CD4-positive, alpha-beta T cell treated with Interleukin-15 for 1 hour (primary cell): Measurements from ENCODE around the gene PRKX.
"Not testable (repeated sequence)": the region's sequence is repeated elsewhere in the genome, so short reads cannot be mapped to it uniquely, and the experiment has no call there.

ENCODE experiments used
- DNase-seq: peaks from one replicate; pipeline ENCODE4 v3.0.0-alpha.2; 2020

PRKX gene

DNA sequence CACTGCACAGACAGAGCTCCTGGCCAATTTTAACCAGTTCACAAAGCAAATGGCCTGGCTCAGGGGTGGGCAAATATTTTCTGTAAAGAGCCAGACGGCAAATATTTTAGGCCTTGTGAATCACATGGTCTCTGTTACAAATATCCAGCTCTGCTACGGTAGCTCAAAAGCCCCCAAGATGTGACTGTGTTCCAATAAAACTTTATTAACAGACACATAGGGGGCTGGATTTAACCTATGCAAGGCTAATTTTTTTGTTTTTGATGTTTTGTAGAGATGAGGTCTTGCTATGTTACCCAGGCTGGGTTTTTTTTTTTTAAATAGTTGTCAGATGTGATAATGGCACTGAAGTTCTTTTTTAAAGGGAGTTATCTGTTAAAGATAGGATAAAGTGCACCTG, 65.4 kb downstream of the PRKX start:
- DNase-seq: no peak

DNA sequence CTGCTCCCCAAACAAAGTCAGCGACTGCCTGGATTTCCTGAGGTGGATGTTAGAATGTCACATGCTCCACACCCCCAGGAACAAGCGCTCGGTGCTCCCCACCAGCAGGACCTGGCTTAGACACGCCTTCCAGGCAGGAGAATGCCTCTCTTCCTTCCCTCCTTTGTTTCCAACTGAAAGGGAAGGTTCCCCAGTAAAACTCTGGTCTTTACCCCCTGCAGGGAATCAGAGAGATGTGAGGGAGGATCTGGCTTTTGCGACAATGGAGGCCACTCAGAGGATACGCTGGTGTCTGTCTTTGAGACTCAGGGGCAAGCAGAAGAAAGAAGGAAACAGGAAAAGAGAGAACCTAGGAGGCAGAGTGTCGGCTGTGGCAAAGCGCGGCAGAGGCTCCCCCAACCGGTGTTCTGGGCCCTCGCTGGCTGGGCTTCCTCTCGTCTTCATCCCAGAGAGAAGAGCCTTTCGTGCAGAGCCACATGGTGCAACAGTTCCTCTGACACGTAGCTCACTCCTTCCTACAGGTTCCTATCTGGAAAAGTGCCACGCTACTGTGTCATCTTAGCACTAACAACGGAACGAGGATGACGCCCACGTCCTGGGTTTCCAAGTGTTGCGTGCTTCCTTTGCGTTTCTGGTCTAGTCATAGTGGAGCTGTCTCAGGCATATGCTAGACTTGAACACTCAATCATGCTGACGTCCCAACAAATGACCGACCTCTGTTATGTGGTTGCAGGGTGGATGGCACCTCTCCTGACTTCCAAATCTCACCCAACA, 73.4 kb downstream of the PRKX start:
- DNase-seq: not testable (repeated sequence)

- DNase-seq: no peak
Observed at GRCh38 chrX:3639236-3639635, 74.2 kb downstream of the PRKX start.

DNA sequence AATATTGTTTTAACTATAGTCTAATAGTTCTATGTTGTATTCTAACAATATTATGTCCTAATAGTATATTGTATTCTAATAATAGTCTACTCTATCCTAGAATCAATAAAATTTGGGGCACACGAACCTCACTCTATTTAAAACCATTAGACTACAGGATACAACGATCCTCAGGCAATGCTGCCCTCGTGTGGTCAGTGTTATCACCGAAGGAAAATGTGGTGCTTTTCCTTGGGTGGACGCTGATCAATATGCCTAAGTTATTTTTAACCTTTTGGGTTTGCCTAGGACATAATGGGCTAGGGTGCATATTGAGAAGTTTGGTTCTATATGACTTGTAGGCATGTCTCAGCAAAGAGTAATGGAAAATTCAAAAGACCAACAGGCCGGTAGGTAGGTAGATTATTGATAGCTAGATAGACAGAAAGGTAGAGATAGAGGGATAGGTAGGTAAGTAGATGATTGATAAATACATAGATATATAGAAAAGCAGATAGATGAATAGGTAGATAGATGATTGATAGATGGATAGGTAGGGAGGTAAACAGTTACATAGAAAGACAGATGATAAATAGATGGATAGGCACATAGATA, 75.1 kb downstream of the PRKX start:
- DNase-seq: peak; percentile 30

- no peak for DNase-seq
Observed at GRCh38 chrX:3636803-3637202, 76.6 kb downstream of the PRKX start.

DNA sequence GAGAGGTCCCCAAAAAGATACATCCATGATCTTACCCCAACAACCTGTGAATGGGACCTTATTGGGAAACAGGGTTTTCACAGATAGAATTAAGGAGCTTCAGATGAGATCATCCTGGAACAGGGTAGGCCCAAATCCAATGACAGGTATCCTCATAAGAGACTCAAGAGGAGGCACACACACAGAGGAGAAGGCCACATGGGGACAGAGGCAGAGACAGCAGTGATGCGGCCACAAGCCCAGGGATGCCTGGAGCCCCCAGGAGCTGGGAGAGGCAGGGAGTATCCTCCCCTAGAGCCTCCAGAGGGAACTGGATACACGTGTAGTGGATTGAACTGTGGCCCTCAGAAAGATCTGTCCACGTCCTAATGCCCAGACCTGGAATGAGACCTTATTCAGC, 82.3 kb downstream of the PRKX start:
- no peak for DNase-seq

- DNase-seq: no peak
Observed at GRCh38 chrX:3627594-3627993, 85.9 kb downstream of the PRKX start.

- no peak for DNase-seq
Observed at GRCh38 chrX:3621414-3621813, 92.0 kb downstream of the PRKX start.

DNA sequence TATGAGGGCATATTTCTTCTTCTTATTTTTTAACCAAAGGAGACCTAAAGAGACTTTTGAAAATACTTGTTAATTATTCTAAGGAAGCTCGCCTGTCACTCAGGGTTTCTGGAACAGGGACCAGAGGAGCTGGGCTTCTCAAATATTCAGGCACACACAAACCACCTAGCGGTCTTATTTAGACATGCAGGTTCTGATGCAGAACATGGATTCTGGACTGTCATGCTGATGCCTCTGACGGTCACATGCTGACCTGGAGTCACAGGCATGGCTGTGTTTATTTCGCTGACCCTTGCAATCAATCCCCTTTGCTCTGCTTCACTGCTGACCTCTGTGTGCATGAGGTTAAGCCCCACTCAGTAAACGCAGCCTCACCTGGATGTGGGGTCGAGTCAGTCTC, 101.7 kb downstream of the PRKX start:
- not testable (repeated sequence) for DNase-seq

GRCh38 chrX:3609810-3610209, 103.6 kb downstream of the PRKX start:
- no peak for DNase-seq

- DNase-seq: no peak
Observed at GRCh38 chrX:3603026-3603661, 110.3 kb downstream of the PRKX start.

DNA sequence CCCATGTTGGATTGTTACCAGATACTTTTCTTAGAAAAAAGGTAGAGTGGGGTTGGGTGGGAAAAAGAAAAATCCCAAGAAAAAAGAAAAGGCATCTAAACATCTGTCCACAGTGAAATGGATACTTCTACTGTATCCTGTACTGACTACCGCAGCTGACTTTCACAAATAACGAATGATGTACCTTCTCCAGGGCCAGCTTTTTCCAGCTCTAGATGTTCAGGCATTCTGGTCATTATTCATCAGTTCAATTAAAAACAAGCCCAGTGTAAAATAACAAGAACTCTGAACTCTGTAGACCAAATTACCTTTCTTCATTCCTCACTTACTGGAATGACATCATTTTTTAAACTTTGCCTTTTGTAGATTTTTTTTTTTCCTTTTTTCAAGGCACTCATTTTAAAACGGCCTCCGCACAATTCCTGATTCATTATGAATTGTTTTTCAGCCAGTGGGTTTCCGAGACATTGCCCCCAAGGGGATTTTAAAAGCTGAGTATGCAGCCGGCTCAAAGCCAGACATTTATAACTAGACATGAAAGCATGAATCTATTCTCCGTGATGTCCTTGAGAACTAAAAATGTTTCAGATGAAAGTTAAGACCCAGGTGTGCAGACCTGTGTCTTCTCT, 113.5 kb downstream of the PRKX start:
- no peak for DNase-seq

GRCh38 chrX:3598709-3599108, 114.7 kb downstream of the PRKX start:
- DNase-seq: no peak

DNA sequence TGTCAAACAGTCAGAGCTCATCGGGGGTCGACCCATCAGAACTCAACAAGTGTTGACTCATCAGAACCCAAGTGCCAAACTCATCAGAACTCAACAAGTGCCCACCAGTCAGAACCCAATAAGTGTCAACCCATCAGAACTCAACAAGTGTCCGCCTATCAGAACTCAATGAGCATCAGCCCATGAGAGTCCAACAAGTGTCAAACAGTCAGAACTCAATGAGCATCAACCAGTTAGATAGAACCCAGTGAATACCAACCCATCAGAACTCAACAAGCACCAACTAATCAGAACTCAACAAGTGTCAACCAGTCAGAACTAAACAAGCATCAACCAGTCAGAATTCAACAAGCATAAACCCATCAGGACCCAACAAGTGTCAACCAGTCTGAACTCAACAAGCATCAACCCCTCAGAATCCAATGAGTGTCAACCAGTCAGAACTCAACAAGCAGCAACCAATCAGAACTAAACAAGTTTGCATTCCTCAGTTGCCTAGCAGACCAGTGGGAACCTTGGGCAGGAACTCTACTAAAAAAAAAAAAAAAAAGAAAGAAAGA, 115.3 kb downstream of the PRKX start:
- DNase-seq: no peak

GRCh38 chrX:3592184-3592583, 121.3 kb downstream of the PRKX start:
- DNase-seq: no peak

DNA sequence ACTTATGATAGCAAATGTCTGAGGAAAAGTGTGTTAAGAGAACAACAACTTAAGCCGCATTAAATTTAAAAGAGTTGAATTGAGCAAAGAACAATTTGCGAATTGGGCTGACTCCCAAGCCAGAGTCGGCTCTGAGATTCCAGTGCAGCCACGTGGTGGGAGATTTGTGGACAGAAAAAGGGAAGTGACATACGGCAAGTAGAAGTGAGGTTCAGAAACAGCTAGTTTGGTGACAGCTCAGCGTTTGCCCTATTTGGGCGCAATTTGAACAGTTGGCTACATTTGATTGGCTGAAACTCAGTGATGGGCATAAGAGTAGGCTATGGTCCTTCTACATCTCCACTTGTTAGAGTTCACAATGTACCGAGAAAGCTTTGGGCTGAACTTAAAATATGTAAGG, 124.0 kb downstream of the PRKX start:
- no peak for DNase-seq

DNA sequence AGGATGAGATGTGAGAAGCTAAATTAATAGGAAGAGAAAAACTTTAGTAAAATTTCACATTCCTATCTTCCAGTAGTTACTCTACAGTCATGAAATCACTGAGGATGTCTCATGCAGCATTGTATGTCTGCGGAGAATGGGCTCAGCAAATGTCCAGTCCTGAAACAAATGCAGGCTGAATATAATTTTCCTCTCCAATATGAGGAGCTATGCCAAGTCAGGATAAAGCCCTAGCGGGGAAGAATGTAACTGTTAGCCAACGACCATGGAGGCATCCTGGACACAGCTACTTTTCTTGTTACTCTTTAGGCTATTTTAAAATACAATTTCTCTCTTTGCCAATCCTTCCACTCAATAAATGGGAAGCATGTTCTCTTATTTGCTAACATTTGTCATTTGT, 127.7 kb downstream of the PRKX start:
- no peak for DNase-seq

DNA sequence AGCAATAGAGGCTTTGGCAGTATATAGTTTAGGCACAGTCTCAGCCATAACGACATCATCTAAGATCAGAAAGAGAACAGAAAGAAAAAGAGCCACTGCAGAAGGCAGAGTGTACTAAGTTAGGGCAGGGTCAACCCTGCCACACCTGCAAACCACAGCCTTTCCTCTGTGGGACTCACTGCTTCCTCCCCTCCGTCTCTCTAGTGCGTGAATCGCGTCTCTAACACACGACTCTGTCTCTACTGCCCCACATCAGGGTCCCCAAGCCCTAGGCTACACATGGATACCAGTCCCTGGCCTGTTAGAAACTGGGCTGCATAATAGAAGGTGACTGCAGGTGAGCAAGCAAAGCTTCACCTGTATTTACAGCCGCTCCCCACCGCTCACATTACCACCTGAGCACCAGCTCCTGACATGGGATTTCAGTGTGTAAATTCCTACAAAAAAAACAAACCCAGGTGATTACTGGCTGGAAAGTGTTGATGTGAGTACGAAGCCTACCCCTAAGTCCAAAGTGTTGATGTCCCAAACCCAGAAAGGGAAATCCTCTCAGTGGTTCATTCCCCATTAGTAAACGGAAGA, 128.9 kb downstream of the PRKX start:
- DNase-seq: no peak

DNA sequence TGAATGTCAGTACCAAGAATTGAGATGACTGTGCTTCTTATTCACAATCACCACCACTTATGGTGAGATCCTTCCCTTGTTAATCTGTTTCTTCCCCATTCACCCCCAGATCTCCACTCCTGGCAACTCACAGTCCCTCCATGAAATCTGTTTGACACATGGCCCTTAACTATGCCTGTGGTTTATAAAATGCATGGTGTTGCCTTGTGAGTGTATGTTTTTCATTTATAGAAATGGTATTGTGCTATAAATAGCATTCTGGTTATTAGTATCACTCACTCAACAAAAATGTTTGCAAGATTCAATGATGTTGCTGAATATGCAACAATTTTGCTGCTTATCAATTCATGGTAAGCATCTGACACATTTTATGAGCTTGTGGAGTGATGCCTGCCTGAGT, 131.0 kb downstream of the PRKX start:
- DNase-seq: no peak

DNA sequence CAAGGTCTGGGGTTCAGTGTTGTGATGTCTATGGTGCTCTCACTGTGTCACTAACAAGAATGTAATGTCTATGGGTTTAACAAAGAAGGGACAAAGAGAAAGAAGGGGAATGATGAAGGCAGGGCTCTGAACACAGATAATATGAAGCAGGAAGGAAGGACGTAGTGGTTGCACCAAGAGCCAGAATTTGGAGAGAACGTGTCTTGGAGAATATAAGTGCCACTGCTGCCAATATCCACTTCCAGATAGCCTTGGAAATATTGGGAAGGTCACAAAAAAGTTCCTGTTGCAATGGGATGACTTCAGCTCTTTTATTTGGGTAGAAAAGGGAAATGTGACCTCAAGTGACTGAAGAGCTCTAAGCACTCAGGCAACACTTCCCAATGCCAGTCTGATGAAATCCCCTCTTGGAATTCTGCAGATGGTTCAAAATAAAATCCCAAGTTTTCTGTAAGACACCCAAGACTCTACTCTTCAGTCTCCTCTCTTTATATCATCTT, 131.8 kb downstream of the PRKX start:
- no peak for DNase-seq

- no peak for DNase-seq
Observed at GRCh38 chrX:3577551-3577950, 135.9 kb downstream of the PRKX start.

DNA sequence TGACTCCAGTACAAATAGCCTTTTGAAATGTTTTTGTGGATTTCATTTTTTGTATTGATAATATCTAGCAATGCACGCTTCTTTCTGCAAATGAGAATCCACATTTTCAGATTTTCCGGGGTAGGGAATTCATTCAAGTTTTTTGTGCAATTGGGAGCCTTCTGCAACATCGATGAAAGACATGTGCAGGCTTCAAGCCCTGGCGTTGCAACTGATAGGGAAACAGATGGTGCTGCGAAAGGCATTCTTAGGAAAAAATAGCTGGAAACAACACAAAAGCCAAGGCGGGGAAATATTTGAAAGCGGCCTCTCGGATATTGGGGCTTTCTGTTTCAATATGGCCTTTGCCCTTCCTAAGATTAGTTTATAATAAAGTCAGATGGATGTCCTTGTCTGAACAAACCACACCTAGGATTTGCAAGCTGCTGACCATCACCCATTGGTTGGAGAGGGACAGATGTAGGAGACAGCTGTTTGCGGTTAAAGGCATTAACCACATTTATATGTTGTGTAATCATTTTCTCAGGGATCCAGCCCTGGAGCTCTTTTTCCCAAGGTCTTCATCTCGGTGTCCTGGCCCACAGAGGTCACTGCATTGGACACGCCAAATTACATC, 136.5 kb downstream of the PRKX start:
- DNase-seq: no peak

- no peak for DNase-seq
Observed at GRCh38 chrX:3567686-3568085, 145.8 kb downstream of the PRKX start.
